GM11168 (cell line): ENCODE data around the gene F8.
"Not testable (repeated sequence)": the region's sequence is repeated elsewhere in the genome, so short reads cannot be mapped to it uniquely, and the experiment has no call there.

Experiments used
- in situ Hi-C: fragments of 300-500 bp; cut with MboI; formaldehyde crosslinking; loops from one replicate; pipeline ENCODE4 v1.12.0; 2022; ENCODE audit warnings: low sequenced_read_pairs; ENCODE audit not compliant: unreplicated experiment

Gene F8

GRCh38 chrX:154821523-154821922 lies 201.0 kb downstream of the F8 start:
- in situ Hi-C loops, result no loop called here

DNA sequence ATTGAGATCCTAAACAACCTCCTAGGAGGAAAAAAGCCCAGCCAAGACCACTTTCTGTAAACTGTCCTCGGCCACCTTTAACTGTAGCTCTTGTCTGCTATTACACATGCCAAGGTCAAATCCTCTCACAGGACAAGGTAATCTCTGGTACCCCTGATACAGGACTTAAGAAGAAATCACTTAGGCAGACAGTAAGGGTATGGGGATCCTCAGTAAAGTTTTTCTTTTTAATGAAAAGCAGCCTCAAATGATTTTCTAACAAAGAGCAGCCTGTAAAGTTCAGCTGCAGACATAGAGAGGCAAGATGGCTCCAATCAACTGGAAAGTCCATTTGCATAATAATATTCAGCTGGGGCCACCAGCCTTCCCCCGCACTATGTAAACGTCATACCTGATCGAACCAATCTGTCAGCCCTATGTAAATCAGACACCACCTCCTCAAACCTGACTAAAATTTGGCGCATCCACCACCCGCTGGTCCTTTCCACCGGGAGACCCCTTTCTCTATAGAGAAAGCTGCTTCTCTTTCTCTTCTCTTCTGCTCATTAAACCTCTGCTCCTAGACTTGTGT lies 202.7 kb downstream of the F8 start:
- in situ Hi-C loops, result no loop called here

DNA sequence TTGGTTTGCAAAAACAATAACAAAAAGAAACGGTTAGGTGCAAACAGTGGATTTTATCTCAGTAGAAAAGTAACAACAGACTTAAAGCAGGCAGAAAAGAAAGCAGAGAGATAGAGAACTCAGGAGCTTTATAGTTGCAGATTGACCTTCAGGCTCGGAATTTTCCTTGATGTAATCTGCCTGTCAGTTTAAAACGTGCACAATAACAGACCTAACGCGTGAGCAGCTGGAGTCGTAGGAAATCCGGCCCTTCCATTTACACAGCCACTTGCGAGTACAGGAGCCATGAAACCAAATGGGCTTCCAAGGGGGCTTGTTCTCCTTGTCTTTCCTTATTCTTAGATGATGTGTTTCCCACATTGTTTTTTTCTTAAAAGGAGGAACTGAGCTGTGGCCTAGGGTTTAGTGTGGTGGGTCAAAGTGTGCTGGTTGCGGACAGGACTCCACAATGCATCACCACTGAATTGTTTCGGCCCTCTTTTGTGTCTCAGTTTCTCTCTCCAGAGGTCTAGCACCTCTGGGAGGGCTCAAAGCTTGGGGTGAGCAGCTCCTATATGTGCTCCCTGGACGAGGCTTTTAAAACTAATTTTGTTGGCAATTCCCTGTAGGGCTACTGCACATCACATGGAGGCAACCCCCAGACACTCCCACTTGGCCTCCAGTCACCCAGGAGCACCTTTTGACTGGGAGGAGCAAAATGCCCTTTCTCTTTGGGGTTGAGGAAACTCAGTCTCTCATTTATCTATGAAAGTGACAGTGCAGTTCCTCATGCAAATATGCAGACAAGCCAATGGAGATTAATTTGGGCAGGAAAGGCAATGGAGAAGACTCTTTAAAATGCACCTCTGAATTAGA lies 203.4 kb downstream of the F8 start:
- in situ Hi-C loops, result no loop called here

GRCh38 chrX:154817048-154817618 lies 205.4 kb downstream of the F8 start:
- in situ Hi-C loops, result not testable (repeated sequence)

GRCh38 chrX:154816326-154816898 lies 206.1 kb downstream of the F8 start:
- in situ Hi-C loops, result not testable (repeated sequence)

GRCh38 chrX:154815274-154815818 lies 207.2 kb downstream of the F8 start:
- in situ Hi-C loops, result no loop called here

DNA sequence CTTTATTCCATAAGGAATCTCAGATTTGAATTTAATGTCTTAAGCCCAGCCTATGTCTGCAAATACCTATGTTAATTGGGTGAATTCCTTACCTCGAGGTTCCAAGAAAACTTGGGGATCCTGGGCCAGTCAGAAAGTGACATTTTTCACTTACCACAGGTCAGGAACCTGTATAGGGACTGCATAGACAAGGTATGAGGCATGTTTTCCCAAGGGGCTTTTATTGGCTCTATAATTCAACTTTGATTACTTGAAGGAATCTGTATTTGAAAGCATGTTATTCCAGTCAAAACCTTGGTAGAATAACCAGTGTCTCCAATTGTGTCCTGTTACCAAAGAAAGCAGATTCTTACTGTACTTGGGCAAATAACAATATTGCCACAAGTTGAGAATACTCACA lies 208.7 kb downstream of the F8 start:
- in situ Hi-C loops, result no loop called here

DNA sequence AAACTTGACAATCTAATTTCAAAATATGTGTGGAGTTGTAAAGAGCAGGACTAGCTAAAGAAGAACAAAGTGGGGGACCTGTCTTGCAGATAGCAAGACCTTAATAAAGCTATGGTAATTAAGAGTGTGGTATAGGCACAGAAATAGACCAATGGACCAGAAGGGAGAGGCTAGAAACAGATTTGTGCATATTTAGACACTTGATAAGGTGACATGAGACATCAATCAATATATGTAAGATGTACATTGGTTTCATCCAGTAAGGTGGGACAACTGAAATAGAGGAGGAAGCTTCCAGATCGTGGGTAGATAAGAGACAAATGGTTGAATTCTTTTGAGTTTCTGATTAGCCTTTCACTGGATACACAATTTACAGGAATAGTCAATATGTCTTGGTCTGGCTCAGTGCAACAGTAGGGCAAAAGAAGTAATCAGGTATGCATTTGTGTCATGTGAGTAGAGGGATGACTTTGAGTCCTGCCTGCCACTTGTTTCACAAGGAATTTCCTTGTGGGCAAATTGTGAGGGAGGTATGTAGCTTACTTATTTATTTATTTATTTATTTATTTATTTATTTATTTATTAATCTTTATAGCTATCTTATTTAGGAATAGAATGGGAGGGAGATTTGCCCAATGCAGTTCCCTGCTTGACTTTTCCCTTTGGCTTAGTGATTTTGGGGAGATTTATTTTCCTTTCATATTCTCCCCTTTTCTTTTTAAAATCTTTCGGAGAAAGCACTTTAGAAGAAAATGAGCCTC lies 210.0 kb downstream of the F8 start:
- in situ Hi-C loops, result no loop called here

GRCh38 chrX:154809939-154810665 lies 212.4 kb downstream of the F8 start:
- in situ Hi-C loops, result no loop called here

DNA sequence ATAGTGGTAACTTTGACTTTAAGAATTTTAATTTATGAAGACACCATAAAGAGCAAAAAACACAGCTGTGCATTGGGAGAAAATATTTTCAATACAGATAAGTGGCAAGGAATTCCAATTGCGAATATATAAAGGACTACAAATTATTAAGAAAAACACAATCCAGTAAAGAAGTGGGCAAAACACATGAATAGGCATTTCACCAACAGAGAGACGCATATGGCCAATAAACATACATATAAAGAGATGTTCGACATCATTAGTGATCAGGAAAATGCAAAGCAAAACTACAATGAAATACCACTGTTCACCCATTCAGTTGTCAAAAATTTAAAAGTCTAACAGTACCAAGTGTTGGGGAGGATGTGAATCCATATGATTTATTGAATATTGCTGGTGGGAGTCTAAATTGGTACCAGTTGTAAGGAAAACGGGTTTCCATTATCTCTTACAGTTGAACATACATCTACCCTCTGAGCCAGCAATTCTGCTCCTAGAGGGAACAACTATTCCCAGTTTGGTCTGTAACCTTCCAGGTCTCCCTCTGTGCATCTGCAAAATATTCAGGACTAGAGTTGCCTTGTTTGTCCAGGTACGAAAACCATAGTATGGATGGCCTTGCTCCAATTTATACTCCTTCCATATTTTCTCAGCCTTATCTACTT lies 215.6 kb downstream of the F8 start:
- in situ Hi-C loops, result no loop called here

DNA sequence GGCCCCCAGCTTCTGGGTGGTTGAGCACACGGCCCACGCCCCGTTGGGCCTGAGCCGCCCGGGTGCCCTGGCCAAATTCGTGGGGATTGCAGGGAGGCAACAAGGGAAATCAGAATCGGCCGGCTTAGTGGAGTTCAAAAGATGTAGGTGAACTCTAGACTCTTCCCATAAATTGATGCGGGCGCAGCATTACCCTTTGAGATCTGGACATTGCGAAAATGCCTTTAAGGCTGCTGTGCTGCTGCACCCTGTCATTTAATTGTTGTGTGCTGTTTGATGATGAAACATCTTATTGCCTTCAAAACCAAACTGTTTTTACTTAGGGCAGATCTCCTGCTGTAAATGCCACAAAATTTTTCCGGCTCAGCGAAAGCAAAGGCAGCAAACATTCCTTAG lies 216.8 kb downstream of the F8 start:
- in situ Hi-C loops, result no loop called here

- in situ Hi-C loops, result no loop called here
Measured at GRCh38 chrX:154804957-154805695, 217.4 kb downstream of the F8 start, which contains the start of gene MPP1. MPP1 (minus strand) TSS chrX:154805485; CDS start chrX:154805373, 112 bp downstream.

DNA sequence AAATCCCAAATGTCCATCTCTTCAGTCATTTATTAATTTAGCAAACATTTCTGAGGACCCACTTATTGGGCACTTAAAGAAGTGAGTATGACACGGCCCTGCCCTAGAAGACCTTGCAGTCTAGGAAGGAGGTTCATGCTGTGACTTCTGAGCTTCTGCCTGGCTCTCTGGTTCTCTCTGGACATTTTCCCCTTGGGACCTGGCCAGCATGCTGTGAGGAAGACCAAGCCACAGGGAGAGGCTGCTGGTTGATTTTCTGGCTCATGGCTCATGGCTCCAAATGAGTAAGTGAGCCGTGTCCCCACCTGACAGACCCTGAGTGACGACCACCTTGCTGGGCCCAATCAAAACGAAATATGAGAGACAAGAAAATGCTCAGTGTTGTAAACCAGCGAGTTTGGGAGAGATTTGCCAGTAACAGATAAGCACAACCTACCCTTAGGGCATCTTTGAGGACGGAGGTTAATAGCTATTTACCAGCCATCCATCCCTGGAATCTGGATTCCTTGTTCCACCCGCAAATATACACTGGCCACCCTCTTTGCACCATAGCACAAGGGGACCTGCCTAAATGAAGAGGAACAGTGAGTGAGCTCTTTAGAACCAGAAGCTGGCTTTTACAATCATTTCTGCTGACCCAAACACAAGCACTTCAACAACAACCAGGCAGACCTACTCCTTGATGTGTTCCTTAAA lies 218.1 kb downstream of the F8 start:
- in situ Hi-C loops, result no loop called here

- in situ Hi-C loops, result no loop called here
Measured at GRCh38 chrX:154802947-154803346, 219.6 kb downstream of the F8 start.

GRCh38 chrX:154800478-154801210 lies 221.9 kb downstream of the F8 start:
- in situ Hi-C loops, result no loop called here

GRCh38 chrX:154799556-154800348 lies 222.8 kb downstream of the F8 start:
- in situ Hi-C loops, result no loop called here
